BJ (cell line): ENCODE results near the gene ZNF346. TPM values are rescaled to one million over a fixed set of nuclear protein-coding genes. Genes with fewer than 3 reads are reported as not detected.
A peak's percentile ranks its signal among the peaks of the same experiment; 100 is the strongest.

ENCODE experiments used
- CTCF ChIA-PET: fragments of 350-600 bp; formaldehyde crosslinking; extraction: SDS; loops from one replicate; lab custom pipeline; 2021; ENCODE audit warnings: antibody characterized with exemption, inconsistent platforms; lab: Yijun Ruan, JAX
- POLR2A ChIA-PET: fragments of 300-600 bp; sonication (Branson Sonifier 250); formaldehyde crosslinking; extraction: SDS; loops from one replicate; lab custom pipeline; 2021; ENCODE audit warnings: antibody characterized with exemption; lab: Charles Lee
- DNase-seq: peaks from one replicate; pipeline ENCODE4 v3.0.0-alpha.2; 2011; ENCODE audit warnings: low read depth
- H3K27me3 ChIP-seq: 2 replicates; pipeline ENCODE4 v1.6.0; 2011; ENCODE audit warnings: low read length; ENCODE audit not compliant: control insufficient read depth, insufficient read depth
- H3K36me3 ChIP-seq: 2 replicates; pipeline ENCODE4 v1.5.1; 2011; ENCODE audit warnings: low read length; ENCODE audit not compliant: control insufficient read depth, insufficient read depth
- H3K4me3 ChIP-seq: 2 replicates; pipeline ENCODE4 v1.5.1; 2011; ENCODE audit warnings: low read depth, mild to moderate bottlenecking, control low read depth, low read length
- CTCF ChIP-seq: IDR thresholded peaks from 2 replicates; pipeline ENCODE4 v1.5.1; 2011; ENCODE audit warnings: low read depth, mild to moderate bottlenecking, control low read depth, inconsistent platforms, low read length, moderate library complexity; ENCODE audit not compliant: insufficient read depth
- polyA plus RNA-seq: library from polyadenylated mRNA; depleted of rRNA; stranded (reverse); fragments of >200 nt; gene quantifications from 2 replicates; pipeline ENCODE4 v1.2.3, GENCODE V29; 2011

Gene ZNF346
- polyA plus RNA-seq, 1 experiment = 16.8 TPM

DNA sequence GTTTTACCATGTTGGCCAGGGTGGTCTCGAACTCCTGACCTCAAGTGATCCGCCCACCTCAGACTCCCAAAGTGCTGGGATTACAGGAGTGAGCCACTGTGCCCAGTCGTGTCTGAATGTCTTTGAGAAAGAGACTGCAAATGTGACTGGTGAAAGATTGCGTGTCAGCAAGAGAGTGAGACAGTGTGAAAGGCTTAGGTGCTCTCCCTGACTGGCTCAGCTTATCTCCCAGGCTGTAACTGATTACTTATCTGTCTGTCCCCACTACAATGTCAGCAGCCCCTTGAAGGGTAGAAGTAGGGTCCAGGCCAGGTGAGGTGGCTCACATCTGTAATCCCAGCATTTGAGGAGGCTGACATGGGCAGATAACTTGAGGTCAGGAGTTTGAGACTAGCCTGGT lies 60.9 kb downstream of the ZNF346 start:
- no peaks in the 10 kb centered on the region for H3K36me3 ChIP-seq
- no peak overlapping the region for H3K4me3 ChIP-seq
- H3K27me3 ChIP-seq = peaks cover 10% of the 10 kb centered on the region; the same call in 1 of the 2 replicates
- ChIA-PET POLR2A (no interaction called here), CTCF (interaction anchor here (0.6 to 6.7 kb wide), 4 partner anchors 10 to 1027 kb away, joined by 3 to 62 read pairs (median 4); no protein-coding TSS in a partner anchor)
- no peak for DNase-seq
- no peak for TF ChIP-seq CTCF

DNA sequence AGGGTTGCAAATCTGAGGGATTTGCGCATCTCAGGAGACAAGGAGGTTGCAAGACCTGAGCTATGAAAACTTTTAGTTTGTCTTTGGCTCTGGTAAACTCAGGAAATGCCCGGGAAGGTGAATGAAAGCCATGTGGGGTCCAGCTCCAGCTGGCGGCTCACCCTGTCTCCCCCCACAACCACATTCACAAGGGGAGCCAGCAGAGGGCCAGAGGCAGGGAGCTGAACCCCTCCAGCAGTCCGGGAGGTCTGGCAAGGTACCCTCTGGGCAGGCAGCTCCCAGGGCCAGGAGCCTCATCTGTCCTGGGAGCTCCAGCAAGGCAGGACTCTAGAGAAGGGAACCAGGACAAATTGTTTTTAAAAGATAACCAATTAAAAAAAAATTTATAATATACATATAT lies 61.7 kb downstream of the ZNF346 start:
- DNase-seq = no peak
- peaks cover 12% of the 10 kb centered on the region; the same call in 1 of the 2 replicates for H3K27me3 ChIP-seq
- H3K4me3 ChIP-seq = no peak overlapping the region
- H3K36me3 ChIP-seq = no peaks in the 10 kb centered on the region
- TF ChIP-seq CTCF = no peak
- CTCF ChIA-PET = interaction anchor here (1.1 to 6.7 kb wide), 2 partner anchors 11 to 27 kb away, joined by 4 to 62 read pairs; no protein-coding TSS in a partner anchor
- POLR2A ChIA-PET = no interaction called here

DNA sequence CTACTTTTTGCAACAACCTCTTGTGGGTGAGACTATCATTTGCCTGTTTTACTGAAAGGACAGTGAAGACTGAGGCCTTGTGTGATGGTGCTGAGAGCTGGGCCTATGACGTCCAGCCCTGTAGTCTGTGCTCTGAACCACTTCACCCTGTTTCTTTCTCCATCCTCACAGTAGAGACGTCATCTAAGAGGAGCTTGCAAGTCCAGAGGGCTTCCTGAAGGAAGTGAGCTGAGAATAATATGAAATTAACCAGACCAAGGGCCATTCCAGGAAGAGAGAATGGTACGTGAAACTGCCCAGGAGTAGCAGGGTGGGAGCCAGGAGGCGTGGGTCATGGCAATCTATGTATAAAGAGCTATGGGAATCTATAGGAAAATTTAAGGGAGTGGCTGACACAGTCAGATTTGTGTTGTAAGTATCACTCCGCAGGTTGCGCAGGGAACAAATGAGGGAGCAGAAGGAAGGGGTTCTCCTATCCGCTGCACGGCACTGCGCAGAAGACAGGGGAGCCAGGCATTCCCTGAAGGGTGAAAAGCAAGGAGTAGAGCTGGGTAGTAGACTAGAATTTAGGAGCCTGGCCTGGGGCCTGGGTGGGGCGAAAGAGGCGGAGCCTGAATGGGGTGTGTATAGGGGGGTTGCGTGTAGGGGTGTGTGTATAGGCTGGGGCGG lies 63.6 kb downstream of the ZNF346 start:
- Histone ChIP-seq H3K36me3 (no peaks in the 10 kb centered on the region), H3K27me3 (peaks cover 14% of the 10 kb centered on the region; the same call in 1 of the 2 replicates), H3K4me3 (no peak overlapping the region)
- no peak for TF ChIP-seq CTCF
- CTCF ChIA-PET = interaction anchor here (0.7 to 6.7 kb wide), 6 partner anchors 8 to 304 kb away, joined by 3 to 62 read pairs (median 6); no protein-coding TSS in a partner anchor
- DNase-seq = no peak
- POLR2A ChIA-PET = no interaction called here

GRCh38 chr5:177086654-177087397 lies 64.3 kb downstream of the ZNF346 start, which contains the start of gene FGFR4:
Gene FGFR4, plus strand, starts transcription at chr5:177086915. Its CDS starts 2,688 bp downstream, at chr5:177089603.
- Histone ChIP-seq H3K4me3 (peak within 1 kb of the TSS; percentile 40), H3K36me3 (no peaks in the 10 kb centered on the region), H3K27me3 (peaks cover 14% of the 10 kb centered on the region; the same call in 1 of the 2 replicates)
- ChIA-PET CTCF (interaction anchor here (0.7 to 6.7 kb wide), 8 partner anchors 11 to 223 kb away, joined by 3 to 62 read pairs (median 4); no protein-coding TSS in a partner anchor), POLR2A (no interaction called here)
- TF ChIP-seq CTCF = peak; percentile 40
- DNase-seq = no peak
